Large intestine (tissue), 3 donors: ENCODE data around the gene STYXL1. TPM values are rescaled to one million over a fixed set of nuclear protein-coding genes. Genes with fewer than 3 reads are reported as not detected.
"Not testable (repeated sequence)": the region's sequence is repeated elsewhere in the genome, so short reads cannot be mapped to it uniquely, and the experiment has no call there.

ENCODE experiments used
- DNase-seq, 2 donors: peaks; one replicate each; pipeline versions ENCODE4 v3.0.0 to v3.0.0-alpha.2; 2013
- H3K27ac ChIP-seq: one replicate; pipeline ENCODE4 v1.5.1; 2013; ENCODE audit warnings: low read length
- H3K27me3 ChIP-seq: 2 replicates; pipeline ENCODE4 v1.6.1; 2013; ENCODE audit warnings: low read length; ENCODE audit not compliant: control insufficient read depth, insufficient read depth
- H3K36me3 ChIP-seq: 2 replicates; pipeline ENCODE4 v1.6.1; 2013; ENCODE audit warnings: low read length; ENCODE audit not compliant: control insufficient read depth, insufficient read depth
- H3K4me1 ChIP-seq: one replicate; pipeline ENCODE4 v1.6.1; 2013; ENCODE audit warnings: low read length; ENCODE audit not compliant: control insufficient read depth, insufficient read depth
- H3K4me3 ChIP-seq: one replicate; pipeline ENCODE4 v1.5.1; 2013; ENCODE audit warnings: low read length
- H3K9me3 ChIP-seq: one replicate; pipeline ENCODE4 v1.6.1; 2013; ENCODE audit warnings: mild to moderate bottlenecking, low read depth, low read length, moderate library complexity; ENCODE audit not compliant: control insufficient read depth
- WGBS: methylation state at CpG from one replicate; pipeline ENCODE4 v1.1.5; 2013; ENCODE audit warnings: low lambda C conversion rate; ENCODE audit not compliant: insufficient coverage; 5-methylcytosine and 5-hydroxymethylcytosine counted together
- polyA plus RNA-seq: library from polyadenylated mRNA; unstranded; fragments of 120-200 nt; gene quantifications from one replicate; pipeline ENCODE4 v1.2.1, GENCODE V29; 2013

STYXL1 gene
- polyA plus RNA-seq, 1 donor, result 55.1 TPM

- H3K27ac ChIP-seq, result no peak overlapping the region
- H3K36me3 ChIP-seq, result peaks cover 27% of the 10 kb centered on the region
- no peaks in the 10 kb centered on the region for H3K27me3 ChIP-seq
- H3K9me3 ChIP-seq, result no peaks in the 10 kb centered on the region
- H3K4me1 ChIP-seq, result no peaks in the 10 kb centered on the region
- no peak overlapping the region for H3K4me3 ChIP-seq
- no peak for DNase-seq
- 100% methylated on average over 1 of the region's 11 CpGs for WGBS
Observed at GRCh38 chr7:76009672-76010600, 37.9 kb downstream of the STYXL1 start.

- no peak overlapping the region for H3K4me3 ChIP-seq
- no peaks in the 10 kb centered on the region for H3K4me1 ChIP-seq
- H3K27me3 ChIP-seq, result no peaks in the 10 kb centered on the region
- no peak overlapping the region for H3K27ac ChIP-seq
- WGBS, result no CpG with 5 or more reads among the region's 8 CpGs
- peaks cover 34% of the 10 kb centered on the region for H3K36me3 ChIP-seq
- no peak for DNase-seq
- no peaks in the 10 kb centered on the region for H3K9me3 ChIP-seq
Observed at GRCh38 chr7:76008156-76008687, 39.6 kb downstream of the STYXL1 start.

- H3K4me1 ChIP-seq, DNase-seq, H3K27me3 ChIP-seq, H3K4me3 ChIP-seq, H3K27ac ChIP-seq, H3K9me3 ChIP-seq: not testable (repeated sequence)
- H3K36me3 ChIP-seq, result peaks cover 42% of the 10 kb centered on the region
- WGBS, result 88% methylated on average over 2 of the region's 4 CpGs
Observed at GRCh38 chr7:76005004-76005403, 42.8 kb downstream of the STYXL1 start.

- Histone ChIP-seq H3K36me3 (peaks cover 46% of the 10 kb centered on the region), H3K9me3 (no peaks in the 10 kb centered on the region)
- WGBS, result no CpG with 5 or more reads among the region's 10 CpGs
Observed at GRCh38 chr7:76003351-76003750, 44.4 kb downstream of the STYXL1 start.

GRCh38 chr7:76002822-76003221 lies 45.0 kb downstream of the STYXL1 start:
- H3K27me3 ChIP-seq, result no peaks in the 10 kb centered on the region
- DNase-seq, result no peak
- peaks cover 48% of the 10 kb centered on the region for H3K36me3 ChIP-seq
- no peak overlapping the region for H3K4me3 ChIP-seq
- WGBS, result no CpG with 5 or more reads among the region's 3 CpGs
- no peak overlapping the region for H3K27ac ChIP-seq
- no peaks in the 10 kb centered on the region for H3K4me1 ChIP-seq
- no peaks in the 10 kb centered on the region for H3K9me3 ChIP-seq

More at GRCh38 chr7:76003351-76003750, 44.4 kb downstream of the STYXL1 start:
- H3K4me3 ChIP-seq, result no peak overlapping the region
- H3K27ac ChIP-seq, result no peak overlapping the region
- H3K27me3 ChIP-seq, result no peaks in the 10 kb centered on the region
- DNase-seq, result no peak
- no peaks in the 10 kb centered on the region for H3K4me1 ChIP-seq

- no peaks in the 10 kb centered on the region for H3K4me1 ChIP-seq
- no peaks in the 10 kb centered on the region for H3K27me3 ChIP-seq
- H3K9me3 ChIP-seq, result no peaks in the 10 kb centered on the region
- H3K36me3 ChIP-seq, result peaks cover 48% of the 10 kb centered on the region
- no peak for DNase-seq
- 100% methylated on average over 1 of the region's 6 CpGs for WGBS
- no peak overlapping the region for H3K27ac ChIP-seq
- H3K4me3 ChIP-seq, result no peak overlapping the region
Observed at GRCh38 chr7:76002139-76002538, 45.7 kb downstream of the STYXL1 start.

- no peaks in the 10 kb centered on the region for H3K27me3 ChIP-seq
- no peak for DNase-seq
- H3K4me3 ChIP-seq, result no peak overlapping the region
- H3K9me3 ChIP-seq, result no peaks in the 10 kb centered on the region
- no peaks in the 10 kb centered on the region for H3K4me1 ChIP-seq
- no peak overlapping the region for H3K27ac ChIP-seq
- WGBS, result no CpG with 5 or more reads among the region's 11 CpGs
- peaks cover 55% of the 10 kb centered on the region for H3K36me3 ChIP-seq
Observed at GRCh38 chr7:76000566-76000965, 47.2 kb downstream of the STYXL1 start.

- Histone ChIP-seq H3K9me3 (no peaks in the 10 kb centered on the region), H3K4me1 (peaks cover 11% of the 10 kb centered on the region), H3K4me3 (no peak overlapping the region), H3K27ac (no peak overlapping the region), H3K36me3 (peaks cover 39% of the 10 kb centered on the region), H3K27me3 (no peaks in the 10 kb centered on the region)
- no CpG with 5 or more reads among the region's 1 CpG for WGBS
- no peak for DNase-seq
Observed at GRCh38 chr7:75998038-75998437, 49.8 kb downstream of the STYXL1 start.

GRCh38 chr7:75996476-75996875 lies 51.3 kb downstream of the STYXL1 start:
- Histone ChIP-seq H3K9me3 (no peaks in the 10 kb centered on the region), H3K27ac (no peak overlapping the region), H3K36me3 (peaks cover 32% of the 10 kb centered on the region), H3K4me1 (peaks cover 13% of the 10 kb centered on the region), H3K27me3 (no peaks in the 10 kb centered on the region), H3K4me3 (no peak overlapping the region)
- no peak for DNase-seq
- WGBS, result no CpG with 5 or more reads among the region's 4 CpGs

GRCh38 chr7:75995996-75996395 lies 51.8 kb downstream of the STYXL1 start:
- DNase-seq, result no peak
- WGBS, result no CpG with 5 or more reads among the region's 5 CpGs
- Histone ChIP-seq H3K4me3 (no peak overlapping the region), H3K27me3 (no peaks in the 10 kb centered on the region), H3K9me3 (no peaks in the 10 kb centered on the region), H3K27ac (no peak overlapping the region), H3K4me1 (peaks cover 14% of the 10 kb centered on the region), H3K36me3 (peaks cover 30% of the 10 kb centered on the region)
